OCI-LY1 (cell line): ENCODE measurements around the gene MLPH.

Source experiments
- H2AFZ ChIP-seq: fragments of 200-600 bp; sonication (generic), shearing (Covaris generic); 2 replicates; pipeline ENCODE4 v1.6.0; 2014; ENCODE audit warnings: antibody characterized with exemption, mild to moderate bottlenecking, low read length
- H3F3A ChIP-seq: fragments of 200-600 bp; sonication (generic), shearing (Covaris generic); 2 replicates; pipeline ENCODE4 v1.6.0; 2014; ENCODE audit warnings: mild to moderate bottlenecking, antibody characterized with exemption, low read length, moderate library complexity; ENCODE audit not compliant: insufficient read depth
- H3K27ac ChIP-seq: fragments of 200-600 bp; sonication (generic); 2 replicates; pipeline ENCODE4 v1.5.1; 2014; ENCODE audit warnings: low read length, mixed run types, mild to moderate bottlenecking, low read depth; ENCODE audit not compliant: poor library complexity, severe bottlenecking
- H3K27me3 ChIP-seq: fragments of 200-600 bp; sonication (generic); 2 replicates; pipeline ENCODE4 v1.6.0; 2014; ENCODE audit warnings: antibody characterized with exemption, mild to moderate bottlenecking, low read length, moderate library complexity; ENCODE audit not compliant: insufficient read depth
- H3K36me3 ChIP-seq: fragments of 200-600 bp; sonication (generic); 2 replicates; pipeline ENCODE4 v1.6.1; 2014; ENCODE audit warnings: mild to moderate bottlenecking, antibody characterized with exemption, low read length, moderate library complexity, mixed read lengths; ENCODE audit not compliant: insufficient read depth
- H3K4me1 ChIP-seq: fragments of 200-600 bp; sonication (generic); 2 replicates; pipeline ENCODE4 v1.5.1; 2014; ENCODE audit warnings: mild to moderate bottlenecking, low read length, moderate library complexity; ENCODE audit not compliant: insufficient read depth, severe bottlenecking
- H3K4me2 ChIP-seq: fragments of 200-600 bp; sonication (generic), shearing (Covaris generic); 2 replicates; pipeline ENCODE4 v1.6.1; 2014; ENCODE audit warnings: low read length
- H3K4me3 ChIP-seq: fragments of 200-600 bp; sonication (generic); 2 replicates; pipeline ENCODE4 v1.5.1; 2014; ENCODE audit warnings: low read length, low read depth, mild to moderate bottlenecking, mixed read lengths; ENCODE audit not compliant: poor library complexity, severe bottlenecking
- H3K79me2 ChIP-seq: fragments of 200-600 bp; shearing (Covaris generic); 2 replicates; pipeline ENCODE4 v1.6.1; 2016; ENCODE audit warnings: mixed run types, low read length, mixed read lengths; ENCODE audit not compliant: insufficient read depth
- H3K9ac ChIP-seq: fragments of 200-600 bp; sonication (generic), shearing (Covaris generic); 2 replicates; pipeline ENCODE4 v1.6.1; 2014; ENCODE audit warnings: mild to moderate bottlenecking, low read length, mixed read lengths
- H3K9me2 ChIP-seq: fragments of 200-600 bp; sonication (generic), shearing (Covaris generic); 2 replicates; pipeline ENCODE4 v1.6.1; 2014; ENCODE audit warnings: low read depth, mild to moderate bottlenecking, low read length, mixed read lengths
- H3K9me3 ChIP-seq: fragments of 200-600 bp; shearing (Covaris generic); 2 replicates; pipeline ENCODE4 v1.6.1; 2014; ENCODE audit warnings: low read length, mixed read lengths
- H4K20me1 ChIP-seq: fragments of 200-600 bp; sonication (generic), shearing (Covaris generic); 2 replicates; pipeline ENCODE4 v1.6.0; 2016; ENCODE audit warnings: mild to moderate bottlenecking, low read length; ENCODE audit not compliant: insufficient read depth
- CTCF ChIP-seq: fragments of 200-600 bp; sonication (generic), shearing (Covaris generic); IDR thresholded peaks from 2 replicates; pipeline ENCODE4 v1.5.1; 2017; ENCODE audit warnings: mild to moderate bottlenecking, antibody characterized with exemption, low read length, moderate library complexity, mixed read lengths
- EZH2 ChIP-seq: fragments of 200-600 bp; sonication (generic), shearing (Covaris generic); IDR thresholded peaks from 2 replicates; pipeline ENCODE4 v1.8.0; 2017; ENCODE audit warnings: borderline replicate concordance, mixed run types, mild to moderate bottlenecking, antibody characterized with exemption, low read length, moderate library complexity, mixed read lengths

The MLPH gene

DNA sequence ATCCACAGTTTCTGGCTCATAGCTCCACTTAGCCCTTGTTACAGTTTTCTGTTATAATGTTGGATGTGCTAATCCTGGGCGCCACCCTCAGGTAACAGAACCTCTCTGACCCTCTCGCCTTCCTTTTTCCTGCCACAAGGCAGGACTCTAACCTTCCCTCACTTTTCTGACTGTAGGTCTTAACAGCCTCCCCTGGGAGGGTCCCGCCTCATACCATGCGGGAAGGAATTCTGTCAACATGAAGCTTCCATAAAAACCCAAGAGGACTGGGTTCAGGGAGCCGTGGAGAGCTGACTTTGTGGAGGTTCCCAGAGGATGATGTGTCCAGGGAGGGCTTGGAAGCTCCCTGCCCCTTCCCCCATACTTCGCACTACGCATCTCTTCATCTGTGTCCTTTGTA lies 115.4 kb downstream of the MLPH start:
- no peak overlapping the region for H2AFZ ChIP-seq

GRCh38 chr2:237603049-237603717 lies 116.1 kb downstream of the MLPH start:
- Histone ChIP-seq H4K20me1 (no peaks in the 10 kb centered on the region), H3K9me3 (no peaks in the 10 kb centered on the region), H3K4me3 (no peak overlapping the region), H3K27me3 (no peaks in the 10 kb centered on the region), H3F3A (no peaks in the 10 kb centered on the region), H2AFZ (peak overlapping the region; percentile 15; the same call in 1 of the 2 replicates), H3K4me2 (peak overlapping the region; percentile 51), H3K9ac (no peak overlapping the region), H3K4me1 (peaks cover 22% of the 10 kb centered on the region), H3K36me3 (no peaks in the 10 kb centered on the region), H3K79me2 (no peaks in the 10 kb centered on the region), H3K9me2 (no peaks in the 10 kb centered on the region), H3K27ac (no peak overlapping the region)
- TF ChIP-seq CTCF (no peak), EZH2 (no peak)

More for the DNA sequence above, 115.4 kb downstream of the MLPH start:
- no peak overlapping the region for H3K4me2 ChIP-seq
- H3K4me3 ChIP-seq, result no peak overlapping the region
- H3F3A ChIP-seq, result no peaks in the 10 kb centered on the region
- H3K79me2 ChIP-seq, result no peaks in the 10 kb centered on the region
- no peak for TF ChIP-seq CTCF
- TF ChIP-seq EZH2, result no peak
- peaks cover 22% of the 10 kb centered on the region for H3K4me1 ChIP-seq
- H4K20me1 ChIP-seq, result no peaks in the 10 kb centered on the region
- H3K27ac ChIP-seq, result no peak overlapping the region
- no peak overlapping the region for H3K9ac ChIP-seq
- H3K27me3 ChIP-seq, result no peaks in the 10 kb centered on the region
- no peaks in the 10 kb centered on the region for H3K9me3 ChIP-seq
- no peaks in the 10 kb centered on the region for H3K36me3 ChIP-seq
- H3K9me2 ChIP-seq, result no peaks in the 10 kb centered on the region

DNA sequence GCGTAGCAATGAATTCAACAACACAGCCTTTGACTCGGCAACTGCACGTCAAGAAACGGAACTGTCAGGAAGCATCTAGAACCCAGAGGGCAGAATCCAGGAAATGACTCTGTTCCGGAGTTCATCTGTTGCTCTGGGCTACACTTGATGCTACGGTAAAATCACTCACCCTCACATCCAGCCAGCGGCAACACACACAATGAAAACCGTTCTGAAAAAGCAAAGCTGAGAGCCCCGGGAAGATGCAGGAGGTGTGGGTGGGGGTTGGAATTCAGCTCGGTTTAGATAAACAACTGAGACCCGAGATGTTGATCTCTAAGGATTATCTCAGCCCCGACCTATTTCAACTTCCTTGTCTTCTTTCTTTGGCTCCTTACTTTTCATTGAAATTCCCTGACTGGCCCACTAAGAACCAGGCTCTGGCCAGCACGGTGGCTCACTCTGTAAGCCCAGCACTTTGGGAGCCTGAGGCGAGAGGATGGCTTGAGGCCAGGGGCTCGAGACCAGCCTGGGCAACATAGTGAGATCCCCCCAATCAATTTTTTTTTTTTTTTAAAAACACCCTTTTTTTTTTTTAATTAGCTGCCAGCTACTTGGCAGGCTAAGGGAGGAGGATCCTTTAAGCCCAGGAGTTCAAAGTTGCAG lies 116.8 kb downstream of the MLPH start:
- Histone ChIP-seq H3K79me2 (no peaks in the 10 kb centered on the region), H3K4me3 (no peak overlapping the region), H3K9me2 (no peaks in the 10 kb centered on the region), H3K9ac (no peak overlapping the region; the same call in 1 of the 2 replicates), H3K9me3 (no peaks in the 10 kb centered on the region), H3F3A (no peaks in the 10 kb centered on the region), H3K4me2 (peak overlapping the region; percentile 51), H3K36me3 (no peaks in the 10 kb centered on the region), H3K4me1 (peaks cover 22% of the 10 kb centered on the region), H3K27ac (no peak overlapping the region), H3K27me3 (no peaks in the 10 kb centered on the region), H4K20me1 (no peaks in the 10 kb centered on the region), H2AFZ (peak overlapping the region; percentile 15; the same call in 1 of the 2 replicates)
- TF ChIP-seq CTCF, result no peak
- TF ChIP-seq EZH2, result no peak
